PC-9 (cell line): ENCODE measurements around the gene GRM3.

ENCODE experiments used
- EZH2 ChIP-seq: fragments of 200-600 bp; sonication (generic); IDR thresholded peaks from 2 replicates; pipeline ENCODE4 v1.8.0; 2017; ENCODE audit warnings: antibody characterized with exemption, low read depth
- TF ChIP-seq, protein P1 (sequence below): fragments of 200-600 bp; sonication (generic); conservative IDR thresholded peaks from 2 replicates; pipeline ENCODE4 v1.6.1; 2017; ENCODE audit warnings: mixed run types, antibody characterized with exemption, mild to moderate bottlenecking, moderate library complexity

DNA sequence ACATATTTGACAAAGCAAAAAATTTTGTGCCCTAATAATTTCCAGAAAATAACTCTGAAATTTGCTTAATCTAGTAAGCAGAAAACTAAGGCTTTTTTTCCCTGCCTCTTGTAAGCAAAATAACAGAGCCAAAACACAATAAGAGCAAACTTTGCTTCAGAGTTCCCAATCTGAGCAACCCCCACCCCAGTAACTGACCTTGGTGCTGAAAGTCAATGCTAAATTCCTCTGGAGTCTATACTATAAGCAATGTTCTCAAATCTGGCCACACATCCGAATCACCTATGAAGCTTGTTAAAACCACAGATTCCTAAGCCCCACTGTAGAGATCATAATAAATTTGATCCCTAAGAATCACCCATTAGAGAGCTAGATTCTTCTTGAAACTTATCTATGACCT lies 265.2 kb downstream of the GRM3 start:
- TF ChIP-seq, protein P1, sequence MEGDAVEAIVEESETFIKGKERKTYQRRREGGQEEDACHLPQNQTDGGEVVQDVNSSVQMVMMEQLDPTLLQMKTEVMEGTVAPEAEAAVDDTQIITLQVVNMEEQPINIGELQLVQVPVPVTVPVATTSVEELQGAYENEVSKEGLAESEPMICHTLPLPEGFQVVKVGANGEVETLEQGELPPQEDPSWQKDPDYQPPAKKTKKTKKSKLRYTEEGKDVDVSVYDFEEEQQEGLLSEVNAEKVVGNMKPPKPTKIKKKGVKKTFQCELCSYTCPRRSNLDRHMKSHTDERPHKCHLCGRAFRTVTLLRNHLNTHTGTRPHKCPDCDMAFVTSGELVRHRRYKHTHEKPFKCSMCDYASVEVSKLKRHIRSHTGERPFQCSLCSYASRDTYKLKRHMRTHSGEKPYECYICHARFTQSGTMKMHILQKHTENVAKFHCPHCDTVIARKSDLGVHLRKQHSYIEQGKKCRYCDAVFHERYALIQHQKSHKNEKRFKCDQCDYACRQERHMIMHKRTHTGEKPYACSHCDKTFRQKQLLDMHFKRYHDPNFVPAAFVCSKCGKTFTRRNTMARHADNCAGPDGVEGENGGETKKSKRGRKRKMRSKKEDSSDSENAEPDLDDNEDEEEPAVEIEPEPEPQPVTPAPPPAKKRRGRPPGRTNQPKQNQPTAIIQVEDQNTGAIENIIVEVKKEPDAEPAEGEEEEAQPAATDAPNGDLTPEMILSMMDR = no peak
- TF ChIP-seq EZH2 = no peak
